IMR-90 (cell line): ENCODE results near the gene MCRIP2.
"Not testable (repeated sequence)": the region's sequence is repeated elsewhere in the genome, so short reads cannot be mapped to it uniquely, and the experiment has no call there.

Experiments
- CTCF ChIP-seq: conservative IDR thresholded peaks from 2 replicates; pipeline ENCODE4 v1.5.1; 2012; ENCODE audit warnings: mild to moderate bottlenecking, low read depth, low read length, improper control_type of control experiment
- ELK1 ChIP-seq: fragments of 150-350 bp; IDR thresholded peaks from 2 replicates; pipeline ENCODE4 v1.6.1; 2016; ENCODE audit warnings: low read depth, mild to moderate bottlenecking, low read length, moderate library complexity, borderline replicate concordance
- FOS ChIP-seq: fragments of 150-350 bp; IDR thresholded peaks from 2 replicates; pipeline ENCODE4 v1.6.1; 2016; ENCODE audit warnings: low read depth, low read length
- POLR2A ChIP-seq: IDR thresholded peaks from 2 replicates; pipeline ENCODE4 v1.6.1; 2012; ENCODE audit warnings: mild to moderate bottlenecking, low read depth, low read length
- RFX5 ChIP-seq: IDR thresholded peaks from 2 replicates; pipeline ENCODE4 v1.8.0; 2012; ENCODE audit warnings: low read depth, mild to moderate bottlenecking, low read length, moderate library complexity
- SMC3 ChIP-seq: fragments of 150-350 bp; IDR thresholded peaks from 2 replicates; pipeline ENCODE4 v1.6.1; 2016; ENCODE audit warnings: low read depth, mild to moderate bottlenecking, antibody characterized with exemption, low read length, moderate library complexity

GRCh38 chr16:597655-598054, 44.0 kb upstream of the MCRIP2 start:
- not testable (repeated sequence) for TF ChIP-seq CTCF, ELK1, RFX5, POLR2A, FOS, SMC3
